GM12872 (cell line): Measurements from ENCODE around the gene MRGPRX2.

Experiments
- CTCF ChIP-seq: IDR thresholded peaks from 3 replicates; pipeline ENCODE4 v1.5.1; 2011; ENCODE audit warnings: low read depth, mild to moderate bottlenecking, low read length, moderate library complexity; ENCODE audit not compliant: insufficient read depth

Gene MRGPRX2

GRCh38 chr11:19099093-19099492 is 38.6 kb upstream of the MRGPRX2 start:
- TF ChIP-seq CTCF = no peak

- TF ChIP-seq CTCF = no peak
Observed at GRCh38 chr11:19094859-19095258, 34.3 kb upstream of the MRGPRX2 start.

GRCh38 chr11:19093976-19094375 is 33.5 kb upstream of the MRGPRX2 start:
- TF ChIP-seq CTCF = no peak

- TF ChIP-seq CTCF = no peak
Observed at GRCh38 chr11:19092850-19093249, 32.3 kb upstream of the MRGPRX2 start.

GRCh38 chr11:19092342-19092741 is 31.8 kb upstream of the MRGPRX2 start:
- no peak for TF ChIP-seq CTCF

GRCh38 chr11:19091366-19091765 is 30.8 kb upstream of the MRGPRX2 start:
- no peak for TF ChIP-seq CTCF

GRCh38 chr11:19089421-19089820 is 28.9 kb upstream of the MRGPRX2 start:
- no peak for TF ChIP-seq CTCF

GRCh38 chr11:19088791-19089190 is 28.3 kb upstream of the MRGPRX2 start:
- no peak for TF ChIP-seq CTCF
